ENCODE results near the gene RPL21.

GRCh38 chr13:27257233-27257568, 5.8 kb downstream of the RPL21 start:
- no peak for TF ChIP-seq CTCF (conservative IDR thresholded peaks at IDR 0.05; ENCODE audit: low read depth, low read length)
- no peak for TF ChIP-seq EZH2phosphoT487 (IDR thresholded peaks at IDR 0.05; ENCODE audit: borderline replicate concordance, low read length)
